GM21447 (cell line): ENCODE results near the gene RAD23B.
A peak's percentile ranks its signal among the peaks of the same experiment; 100 is the strongest.

Experiments
- ATAC-seq: cut with Tn5 transposase; IDR thresholded peaks from one replicate; pipeline ENCODE4 v1.9.1; 2021; ENCODE audit not compliant: unreplicated experiment

Gene RAD23B

GRCh38 chr9:107333363-107333762 is 50.3 kb downstream of the RAD23B start:
- ATAC-seq = no peak

- ATAC-seq = no peak
These were observed 51.2 kb downstream of the RAD23B start for GRCh38 chr9:107334103-107334776.

- no peak for ATAC-seq
These were observed 52.3 kb downstream of the RAD23B start for GRCh38 chr9:107335331-107335730.

- no peak for ATAC-seq
These were observed 53.8 kb downstream of the RAD23B start for GRCh38 chr9:107336718-107337360.

- ATAC-seq = no peak
These were observed 54.9 kb downstream of the RAD23B start for GRCh38 chr9:107337676-107338590.

- no peak for ATAC-seq
These were observed 56.0 kb downstream of the RAD23B start for GRCh38 chr9:107338911-107339659.

- ATAC-seq = peak; percentile 89
These were observed 58.0 kb downstream of the RAD23B start for GRCh38 chr9:107340920-107341632.

GRCh38 chr9:107342476-107343161 is 59.5 kb downstream of the RAD23B start:
- no peak for ATAC-seq

- ATAC-seq = no peak
These were observed 62.2 kb downstream of the RAD23B start for GRCh38 chr9:107345327-107345726.

- no peak for ATAC-seq
These were observed 65.8 kb downstream of the RAD23B start for GRCh38 chr9:107348836-107349235.

- no peak for ATAC-seq
These were observed 67.4 kb downstream of the RAD23B start for GRCh38 chr9:107350443-107350842.

- no peak for ATAC-seq
These were observed 68.4 kb downstream of the RAD23B start for GRCh38 chr9:107351382-107352045.

GRCh38 chr9:107355394-107355793 is 72.3 kb downstream of the RAD23B start:
- no peak for ATAC-seq

GRCh38 chr9:107358986-107359385 is 75.9 kb downstream of the RAD23B start:
- no peak for ATAC-seq

GRCh38 chr9:107360098-107360497 is 77.0 kb downstream of the RAD23B start:
- no peak for ATAC-seq

GRCh38 chr9:107361816-107362215 is 78.7 kb downstream of the RAD23B start:
- ATAC-seq = no peak

GRCh38 chr9:107363516-107364152 is 80.6 kb downstream of the RAD23B start:
- no peak for ATAC-seq

- no peak for ATAC-seq
These were observed 84.8 kb downstream of the RAD23B start for GRCh38 chr9:107367727-107368502.
